HK-2 (cell line): ENCODE data around the gene BTBD7.
A peak's percentile ranks its signal among the peaks of the same experiment; 100 is the strongest.
"Not testable (repeated sequence)": the region's sequence is repeated elsewhere in the genome, so short reads cannot be mapped to it uniquely, and the experiment has no call there.

Experiments used
- DNase-seq: peaks from one replicate; pipeline ENCODE4 v3.0.0-alpha.2; 2018; ENCODE audit not compliant: unreplicated experiment

The BTBD7 gene

GRCh38 chr14:93246534-93246933 is 86.3 kb downstream of the BTBD7 start:
- DNase-seq, result no peak

GRCh38 chr14:93245764-93246420 is 86.9 kb downstream of the BTBD7 start:
- DNase-seq, result no peak

GRCh38 chr14:93240678-93241000 is 92.2 kb downstream of the BTBD7 start:
- no peak for DNase-seq

- peak; percentile 67 for DNase-seq
These were observed 92.8 kb downstream of the BTBD7 start for GRCh38 chr14:93239869-93240677.

- no peak for DNase-seq
These were observed 98.0 kb downstream of the BTBD7 start for GRCh38 chr14:93234798-93235197.

- not testable (repeated sequence) for DNase-seq
These were observed 99.8 kb downstream of the BTBD7 start for GRCh38 chr14:93233078-93233477.

GRCh38 chr14:93232159-93232558 is 100.7 kb downstream of the BTBD7 start:
- no peak for DNase-seq

GRCh38 chr14:93231129-93231979 is 101.5 kb downstream of the BTBD7 start:
- DNase-seq, result no peak

- DNase-seq, result no peak
These were observed 102.3 kb downstream of the BTBD7 start for GRCh38 chr14:93230539-93230938.

- no peak for DNase-seq
These were observed 104.3 kb downstream of the BTBD7 start for GRCh38 chr14:93228550-93228949.

- no peak for DNase-seq
These were observed 109.3 kb downstream of the BTBD7 start for GRCh38 chr14:93223565-93223964.

GRCh38 chr14:93220509-93220908 is 112.3 kb downstream of the BTBD7 start:
- no peak for DNase-seq

GRCh38 chr14:93219103-93219726 is 113.6 kb downstream of the BTBD7 start:
- DNase-seq, result no peak

GRCh38 chr14:93214598-93214997 is 118.2 kb downstream of the BTBD7 start:
- no peak for DNase-seq

- no peak for DNase-seq
These were observed 120.4 kb downstream of the BTBD7 start for GRCh38 chr14:93212432-93212831.

- peak; percentile 66 for DNase-seq
These were observed 125.1 kb downstream of the BTBD7 start for GRCh38 chr14:93207468-93208308.

GRCh38 chr14:93206793-93207467 is 125.9 kb downstream of the BTBD7 start, which contains the start of the genes GON7 and UBR7:
Gene GON7, minus strand, starts transcription at chr14:93207065. Its CDS starts 28 bp downstream, at chr14:93207037.
Gene UBR7, plus strand, starts transcription at chr14:93207256. Its CDS starts 36 bp downstream, at chr14:93207292.
- DNase-seq, result peak; percentile 96

- no peak for DNase-seq
These were observed 131.6 kb downstream of the BTBD7 start for GRCh38 chr14:93201155-93201704.

- DNase-seq, result no peak
These were observed 132.3 kb downstream of the BTBD7 start for GRCh38 chr14:93200553-93200952.

GRCh38 chr14:93199031-93199430 is 133.8 kb downstream of the BTBD7 start:
- no peak for DNase-seq
